GM13976 (cell line): ENCODE measurements around the gene RIMBP3C.
"Not testable (repeated sequence)": the region's sequence is repeated elsewhere in the genome, so short reads cannot be mapped to it uniquely, and the experiment has no call there.

Experiments used
- DNase-seq: peaks from one replicate; pipeline ENCODE4 v3.0.0; 2012; ENCODE audit warnings: low spot score
- in situ Hi-C: fragments of 300-500 bp; cut with MboI; formaldehyde crosslinking; loops from one replicate; pipeline ENCODE4 v1.12.0; 2022; ENCODE audit warnings: low sequenced_read_pairs, mixed read lengths, inconsistent platforms; ENCODE audit not compliant: unreplicated experiment
- TF ChIP-seq, protein P1 (sequence below): IDR thresholded peaks from 2 replicates; pipeline ENCODE4 v1.5.1; 2012; ENCODE audit warnings: borderline replicate concordance, mild to moderate bottlenecking; ENCODE audit not compliant: insufficient read depth; ENCODE audit errors: extremely low read depth, missing control alignments, control extremely low read depth

RIMBP3C gene, protein sequence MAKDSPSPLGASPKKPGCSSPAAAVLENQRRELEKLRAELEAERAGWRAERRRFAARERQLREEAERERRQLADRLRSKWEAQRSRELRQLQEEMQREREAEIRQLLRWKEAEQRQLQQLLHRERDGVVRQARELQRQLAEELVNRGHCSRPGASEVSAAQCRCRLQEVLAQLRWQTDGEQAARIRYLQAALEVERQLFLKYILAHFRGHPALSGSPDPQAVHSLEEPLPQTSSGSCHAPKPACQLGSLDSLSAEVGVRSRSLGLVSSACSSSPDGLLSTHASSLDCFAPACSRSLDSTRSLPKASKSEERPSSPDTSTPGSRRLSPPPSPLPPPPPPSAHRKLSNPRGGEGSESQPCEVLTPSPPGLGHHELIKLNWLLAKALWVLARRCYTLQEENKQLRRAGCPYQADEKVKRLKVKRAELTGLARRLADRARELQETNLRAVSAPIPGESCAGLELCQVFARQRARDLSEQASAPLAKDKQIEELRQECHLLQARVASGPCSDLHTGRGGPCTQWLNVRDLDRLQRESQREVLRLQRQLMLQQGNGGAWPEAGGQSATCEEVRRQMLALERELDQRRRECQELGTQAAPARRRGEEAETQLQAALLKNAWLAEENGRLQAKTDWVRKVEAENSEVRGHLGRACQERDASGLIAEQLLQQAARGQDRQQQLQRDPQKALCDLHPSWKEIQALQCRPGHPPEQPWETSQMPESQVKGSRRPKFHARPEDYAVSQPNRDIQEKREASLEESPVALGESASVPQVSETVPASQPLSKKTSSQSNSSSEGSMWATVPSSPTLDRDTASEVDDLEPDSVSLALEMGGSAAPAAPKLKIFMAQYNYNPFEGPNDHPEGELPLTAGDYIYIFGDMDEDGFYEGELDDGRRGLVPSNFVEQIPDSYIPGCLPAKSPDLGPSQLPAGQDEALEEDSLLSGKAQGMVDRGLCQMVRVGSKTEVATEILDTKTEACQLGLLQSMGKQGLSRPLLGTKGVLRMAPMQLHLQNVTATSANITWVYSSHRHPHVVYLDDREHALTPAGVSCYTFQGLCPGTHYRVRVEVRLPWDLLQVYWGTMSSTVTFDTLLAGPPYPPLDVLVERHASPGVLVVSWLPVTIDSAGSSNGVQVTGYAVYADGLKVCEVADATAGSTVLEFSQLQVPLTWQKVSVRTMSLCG (N-terminal part only)

DNA sequence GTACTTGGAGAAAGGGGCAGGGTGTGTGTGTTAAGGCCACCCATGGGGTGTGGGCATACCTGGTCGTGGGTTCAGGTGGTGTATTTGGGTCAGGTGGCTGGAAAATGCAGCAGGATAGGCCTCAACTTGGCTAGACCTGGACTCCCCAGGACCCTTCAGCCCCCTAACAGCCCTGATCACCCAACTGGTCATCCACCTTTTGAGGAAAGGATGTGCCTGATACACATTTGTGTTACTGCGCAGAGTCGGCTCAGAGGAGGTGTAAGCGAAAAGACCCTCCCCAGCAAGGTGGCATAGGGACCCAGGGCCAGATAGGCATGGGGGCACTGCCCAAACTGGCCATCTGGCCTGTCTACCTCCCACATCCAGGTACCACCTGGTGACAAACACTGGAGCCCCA is at the start of gene RIMBP3C:
Gene RIMBP3C (minus strand): TSS at position 101 of the 400 bp plus-strand sequence. CDS start 485 bp downstream, outside the sequence.
- in situ Hi-C loops, result not testable (repeated sequence)

DNA sequence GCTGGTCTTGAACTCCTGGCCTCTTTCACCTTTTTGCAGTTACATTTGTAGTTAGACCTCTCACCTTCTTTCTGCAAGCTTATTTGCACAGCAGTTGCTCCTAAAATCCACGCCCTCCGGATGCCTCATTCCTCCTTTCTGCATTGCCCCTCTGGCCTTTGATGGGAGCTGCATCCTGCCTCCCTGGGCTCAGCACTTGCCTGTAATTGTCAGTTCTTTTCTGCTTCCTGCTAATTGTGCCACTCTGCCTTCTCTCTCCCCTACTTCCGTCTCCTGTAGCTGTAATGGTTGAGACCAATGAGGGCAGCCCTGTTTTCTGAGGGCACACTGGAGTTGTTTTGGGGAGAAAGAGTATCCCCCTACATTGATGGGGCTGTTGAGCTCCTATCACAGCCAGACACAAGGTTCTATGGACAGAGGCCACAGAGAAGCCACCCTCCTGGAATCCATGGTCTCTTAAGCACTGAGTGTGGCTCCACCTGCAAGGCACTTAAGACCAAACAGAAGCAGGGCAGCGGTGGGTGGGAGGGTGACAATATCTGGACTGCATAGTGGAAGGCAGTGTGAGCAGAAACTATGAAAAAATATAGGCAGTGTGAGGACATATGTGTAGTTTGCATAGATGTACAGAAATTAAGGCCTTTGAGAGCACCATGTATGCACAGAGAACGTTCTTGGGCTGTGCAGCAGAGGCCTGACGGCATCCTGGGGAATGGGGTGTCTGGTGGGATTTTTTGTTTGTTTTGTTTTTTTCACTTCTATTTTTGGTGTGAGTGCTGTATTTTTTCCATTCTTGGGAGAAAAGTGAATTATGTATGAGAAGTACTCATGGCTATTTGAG is 48.0 kb upstream of the RIMBP3C start:
- TF ChIP-seq, protein P1, sequence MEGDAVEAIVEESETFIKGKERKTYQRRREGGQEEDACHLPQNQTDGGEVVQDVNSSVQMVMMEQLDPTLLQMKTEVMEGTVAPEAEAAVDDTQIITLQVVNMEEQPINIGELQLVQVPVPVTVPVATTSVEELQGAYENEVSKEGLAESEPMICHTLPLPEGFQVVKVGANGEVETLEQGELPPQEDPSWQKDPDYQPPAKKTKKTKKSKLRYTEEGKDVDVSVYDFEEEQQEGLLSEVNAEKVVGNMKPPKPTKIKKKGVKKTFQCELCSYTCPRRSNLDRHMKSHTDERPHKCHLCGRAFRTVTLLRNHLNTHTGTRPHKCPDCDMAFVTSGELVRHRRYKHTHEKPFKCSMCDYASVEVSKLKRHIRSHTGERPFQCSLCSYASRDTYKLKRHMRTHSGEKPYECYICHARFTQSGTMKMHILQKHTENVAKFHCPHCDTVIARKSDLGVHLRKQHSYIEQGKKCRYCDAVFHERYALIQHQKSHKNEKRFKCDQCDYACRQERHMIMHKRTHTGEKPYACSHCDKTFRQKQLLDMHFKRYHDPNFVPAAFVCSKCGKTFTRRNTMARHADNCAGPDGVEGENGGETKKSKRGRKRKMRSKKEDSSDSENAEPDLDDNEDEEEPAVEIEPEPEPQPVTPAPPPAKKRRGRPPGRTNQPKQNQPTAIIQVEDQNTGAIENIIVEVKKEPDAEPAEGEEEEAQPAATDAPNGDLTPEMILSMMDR, result no peak
- DNase-seq, result no peak
- in situ Hi-C loops, result no loop called here

More for the DNA sequence above, at the start of gene RIMBP3C:
- not testable (repeated sequence) for DNase-seq

DNA sequence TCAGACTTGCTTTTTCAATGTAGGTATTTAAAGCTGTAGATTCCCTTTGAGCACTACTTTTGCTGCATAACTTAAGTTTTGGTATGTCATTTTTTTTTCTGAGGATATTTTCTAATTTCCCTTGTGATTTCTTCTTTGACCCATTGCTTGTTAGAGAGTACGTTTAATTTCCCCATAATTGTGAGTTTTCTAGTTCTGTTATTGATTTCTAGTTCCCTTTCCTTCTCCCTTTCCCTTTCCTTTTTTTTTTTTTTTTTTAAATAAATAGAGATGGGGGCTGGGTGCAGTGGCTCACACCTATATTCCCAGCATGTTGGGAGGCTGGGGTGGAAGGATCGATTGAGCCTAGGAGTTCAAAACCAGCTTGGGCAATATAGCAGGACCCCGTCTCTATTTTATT is 47.0 kb upstream of the RIMBP3C start:
- TF ChIP-seq, protein P1, result no peak
- in situ Hi-C loops, result no loop called here
- DNase-seq, result no peak

DNA sequence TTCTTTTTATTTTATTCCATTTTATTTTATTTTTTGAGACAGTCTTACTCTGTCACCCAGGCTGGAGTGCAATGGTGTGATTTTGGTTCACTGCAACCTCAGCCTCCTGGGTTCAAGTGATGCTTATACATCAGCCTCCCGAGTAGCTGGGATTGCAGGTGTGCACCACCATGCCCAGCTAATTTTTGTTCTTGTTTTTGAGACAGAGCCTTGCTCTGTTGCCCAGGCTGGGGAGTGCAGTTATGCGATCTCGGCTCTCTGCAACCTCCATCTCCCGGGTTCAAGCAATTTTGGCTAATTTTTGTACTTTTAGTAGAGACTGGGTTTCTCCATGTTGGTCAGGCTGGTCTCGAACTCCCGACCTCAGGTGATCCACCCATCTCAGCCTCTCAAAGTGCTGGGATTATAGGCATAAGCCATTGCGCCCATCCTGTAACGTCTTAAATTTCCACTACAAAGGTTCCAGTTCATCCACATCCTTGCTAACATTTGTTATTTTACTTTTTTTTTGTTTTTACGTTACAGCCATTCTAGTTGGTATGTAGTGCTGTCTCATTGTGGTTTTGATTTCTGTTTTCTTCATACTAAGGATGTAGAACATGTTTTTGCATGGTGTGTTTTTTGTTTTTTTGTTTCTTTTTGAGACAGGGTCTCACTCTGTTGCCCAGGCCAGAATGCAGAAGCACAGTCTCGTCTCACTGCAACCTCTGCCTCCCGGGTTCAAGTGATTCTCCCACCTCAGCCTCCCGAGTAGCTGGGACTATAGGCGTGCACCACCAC is 45.3 kb upstream of the RIMBP3C start:
- in situ Hi-C loops, DNase-seq: not testable (repeated sequence)

DNA sequence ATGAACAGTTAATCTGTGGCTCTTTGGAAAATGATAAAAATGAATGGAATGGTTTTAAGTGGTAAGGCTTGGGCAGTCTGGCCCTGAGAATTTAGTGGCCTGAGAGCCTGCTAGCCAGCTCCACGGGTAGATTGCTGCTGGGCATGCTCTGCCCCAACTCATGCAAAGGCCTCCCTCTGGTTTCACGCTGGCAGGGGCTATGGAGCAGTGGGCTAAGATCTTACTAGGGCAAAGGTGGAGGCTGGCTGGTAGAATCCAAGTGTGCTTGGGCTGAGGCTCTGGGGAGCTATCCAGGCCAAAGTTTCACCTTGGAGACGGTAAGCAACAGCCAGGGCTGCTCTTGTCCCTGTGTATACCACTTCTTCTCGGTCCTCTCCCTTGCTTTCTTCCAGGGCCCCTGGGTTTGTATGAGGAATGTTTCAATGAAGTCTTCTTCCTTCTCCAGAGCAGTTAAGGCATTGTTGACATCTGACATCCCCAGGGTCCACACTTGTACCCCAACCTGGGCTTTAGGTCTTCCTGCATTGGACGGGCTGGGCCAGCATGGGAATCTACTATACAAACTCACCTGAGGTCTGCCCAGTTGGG is 43.7 kb upstream of the RIMBP3C start:
- no peak for DNase-seq
- TF ChIP-seq, protein P1, result no peak
- in situ Hi-C loops, result no loop called here

DNA sequence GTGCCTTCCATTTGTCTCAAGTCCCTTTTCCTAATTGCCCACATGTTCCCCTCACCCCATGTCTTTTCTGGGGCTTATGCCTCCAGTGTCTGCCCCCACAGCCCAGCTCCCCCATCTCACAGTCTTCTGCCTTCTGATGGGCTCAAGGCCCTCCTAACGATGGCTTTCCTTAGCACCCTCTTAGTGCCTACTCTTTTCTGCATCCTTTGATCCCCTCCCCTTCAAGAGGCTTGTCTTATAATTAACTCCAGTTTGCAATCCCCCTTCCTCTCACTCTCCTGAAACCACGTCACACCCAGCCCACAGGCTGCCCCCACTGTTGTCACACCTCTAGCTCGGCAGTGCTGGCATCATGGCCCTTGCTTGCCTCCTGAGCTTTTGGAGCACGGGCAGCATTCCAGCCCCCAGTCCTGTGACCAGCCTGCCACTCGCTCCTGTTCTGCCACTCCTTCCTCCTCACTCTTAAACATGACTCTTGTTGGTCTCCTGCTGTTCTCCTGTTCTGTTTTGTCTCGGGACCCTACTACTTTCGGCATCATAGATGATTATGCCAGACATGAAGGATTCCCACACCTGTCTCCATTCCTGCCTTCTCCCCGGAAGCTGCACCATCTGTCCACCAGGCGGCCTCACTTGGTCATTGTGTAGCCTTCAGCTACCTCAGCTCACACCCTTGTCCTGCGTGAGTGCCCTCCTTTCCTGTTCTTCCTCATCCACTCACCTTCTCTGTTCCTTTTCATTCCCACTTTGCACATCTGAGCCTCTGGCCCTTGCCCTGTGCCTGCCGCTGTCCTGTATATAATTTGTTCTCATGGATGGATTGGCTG is 42.4 kb upstream of the RIMBP3C start:
- no peak for DNase-seq
- TF ChIP-seq, protein P1, result no peak
- in situ Hi-C loops, result no loop called here
